Transverse colon (tissue), 4 donors: ENCODE results near the gene HRK. TPM values are rescaled to one million over a fixed set of nuclear protein-coding genes. Genes with fewer than 3 reads are reported as not detected.
A peak's percentile ranks its signal among the peaks of the same experiment; 100 is the strongest.

Experiments
- DNase-seq: peaks from one replicate; pipeline ENCODE4 v3.0.0-alpha.2; 2019
- H3K27ac ChIP-seq, 4 donors: fragments of 200-600 bp; sonication (generic); 2 replicates each; pipeline ENCODE4 v1.5.1; 2016 to 2018; ENCODE audit warnings: inconsistent platforms in 4 of 4
- H3K27me3 ChIP-seq: fragments of 200-600 bp; sonication (generic); 2 replicates; pipeline ENCODE4 v1.5.1; 2017; ENCODE audit warnings: inconsistent platforms
- H3K36me3 ChIP-seq, 4 donors: fragments of 200-600 bp; sonication (generic); 2 replicates each; pipeline ENCODE4 v1.5.1; 2017 to 2019; ENCODE audit warnings: inconsistent platforms in 4 of 4
- H3K4me1 ChIP-seq, 4 donors: fragments of 200-600 bp; sonication (generic); 2 replicates each; pipeline ENCODE4 v1.5.1; 2017 to 2020; ENCODE audit warnings: inconsistent platforms in 4 of 4
- H3K4me3 ChIP-seq, 4 donors: fragments of 200-600 bp; sonication (generic); 1 replicate in 1 of 4; 2 replicates in 3 of 4; pipeline versions ENCODE4 v1.5.1 to v1.6.1; 2017 to 2019; ENCODE audit warnings: inconsistent platforms in 4 of 4
- H3K9me3 ChIP-seq, 2 donors: fragments of 200-600 bp; sonication (generic); 2 replicates each; pipeline ENCODE4 v1.5.1; 2017 to 2019; ENCODE audit warnings: inconsistent platforms in 2 of 2
- CTCF ChIP-seq, 5 experiments: fragments of 200-600 bp in 3 of 5; fragments of 450-650 bp in 2 of 5; sonication (generic) in 3 of 5; IDR thresholded peaks; 1 replicate in 2 of 5; 2 replicates in 3 of 5; pipeline ENCODE4 v1.5.1; 2016 to 2017; ENCODE audit warnings: antibody characterized with exemption in 5 of 5, inconsistent platforms in 3 of 5, mild to moderate bottlenecking in 2 of 5, moderate library complexity in 1 of 5
- EP300 ChIP-seq: sonication (generic); formaldehyde crosslinking; IDR thresholded peaks from one replicate; pipeline ENCODE4 v1.6.1; 2017; ENCODE audit warnings: antibody characterized with exemption, low read depth
- POLR2A ChIP-seq: fragments of 450-650 bp; IDR thresholded peaks from one replicate; pipeline ENCODE4 v1.6.1; 2016; ENCODE audit warnings: antibody characterized with exemption, mild to moderate bottlenecking, moderate library complexity
- POLR2AphosphoS5 ChIP-seq, 3 donors: sonication (generic); formaldehyde crosslinking; IDR thresholded peaks; one replicate each; pipeline ENCODE4 v1.6.1; 2016; ENCODE audit warnings: antibody characterized with exemption in 3 of 3
- WGBS, 2 donors: methylation state at CpG; one replicate each; pipeline ENCODE4 v1.1.5; 2018; ENCODE audit warnings: low coverage in 1 of 2; 5-methylcytosine and 5-hydroxymethylcytosine counted together
- in situ Hi-C, 4 donors: fragments of 200-750 bp; cut with MboI; loops; one replicate each; pipeline versions ENCODE4 v1.15.0 to v1.15.1; 2017; ENCODE audit warnings: low sequenced_read_pairs in 3 of 4, low pct_ligation_motif_present in 1 of 4, low pct_unique_long_range_greater_than_20kb in 1 of 4
- intact Hi-C: fragments of 100-400 bp; cut with DNase I; formaldehyde crosslinking; loops from one replicate; pipeline ENCODE4 v1.15.1; 2023; ENCODE audit warnings: low total_unique reads
- total RNA-seq, 4 donors: library from RNA; depleted of rRNA; stranded (reverse); fragments of >200 nt; gene quantifications; one replicate each; pipeline ENCODE4 v1.1.0, GENCODE V29; 2016

Gene HRK
- total RNA-seq, 4 donors from 2014 or later: 0.48 TPM; not detected in 3

GRCh38 chr12:116881877-116882507, 751 bp upstream of the HRK start:
- Histone ChIP-seq H3K36me3 (no peaks in the 10 kb centered on the region), H3K9me3 (no peaks in the 10 kb centered on the region), H3K27ac (no peak overlapping the region), H3K4me3 (peak overlapping the region in 2 of 4 donors; percentile 23 to 49), H3K27me3 (peaks cover 80% of the 10 kb centered on the region), H3K4me1 (peaks cover 10 to 41% (median 33%) of the 10 kb centered on the region in 4 donors)
- in situ Hi-C loops (no loop called here), intact Hi-C loops (no loop called here)
- WGBS, 2 donors: 13 to 21% methylated on average over 3 to 29 of the region's 29 CpGs
- no peak for DNase-seq
- TF ChIP-seq CTCF (IDR thresholded peaks at IDR 0.05) (no peak), POLR2A (no peak), EP300 (no peak), POLR2AphosphoS5 (IDR thresholded peaks at IDR 0.05) (no peak)

- Histone ChIP-seq H3K4me3 (peak overlapping the region in 3 of 4 donors; percentile 9 to 49 (median 23)), H3K27me3 (peaks cover 91% of the 10 kb centered on the region), H3K36me3 (no peaks in the 10 kb centered on the region), H3K4me1 (peaks cover 10 to 41% (median 33%) of the 10 kb centered on the region in 4 donors), H3K27ac (no peak overlapping the region), H3K9me3 (no peaks in the 10 kb centered on the region)
- 3% methylated on average over 16 of the region's 65 CpGs; no CpG with 5 or more reads in 1 of the 2 donors for WGBS, 2 donors
- no peak for TF ChIP-seq CTCF (IDR thresholded peaks at IDR 0.05)
- DNase-seq: peak; percentile 24
- intact Hi-C loops: no loop called here
- in situ Hi-C loops: no loop called here
Observed at GRCh38 chr12:116880817-116881324, 370 bp downstream of the HRK start.

- peak overlapping the region in 2 of 4 donors; percentile 9 to 49 for H3K4me3 ChIP-seq
- peaks cover 10 to 41% (median 33%) of the 10 kb centered on the region in 4 donors for H3K4me1 ChIP-seq
- 5 to 6% methylated on average over 11 to 20 of the region's 21 CpGs for WGBS, 2 donors
- in situ Hi-C loops (no loop called here), intact Hi-C loops (no loop called here)
- no peaks in the 10 kb centered on the region for H3K9me3 ChIP-seq
- peaks cover 93% of the 10 kb centered on the region for H3K27me3 ChIP-seq
- TF ChIP-seq EP300 (no peak), POLR2A (no peak), CTCF (IDR thresholded peaks at IDR 0.05) (no peak), POLR2AphosphoS5 (IDR thresholded peaks at IDR 0.05) (no peak)
- no peak overlapping the region for H3K27ac ChIP-seq
- no peak for DNase-seq
- no peaks in the 10 kb centered on the region for H3K36me3 ChIP-seq
Observed at GRCh38 chr12:116880213-116880816, 926 bp downstream of the HRK start.

- Histone ChIP-seq H3K4me3 (peak overlapping the region in 2 of 4 donors; percentile 26 to 50), H3K9me3 (peaks cover 0 to under 1% of the 10 kb centered on the region in 2 donors), H3K27ac (no peak overlapping the region), H3K36me3 (no peaks in the 10 kb centered on the region), H3K4me1 (peaks cover 10 to 41% (median 33%) of the 10 kb centered on the region in 4 donors), H3K27me3 (peaks cover 93% of the 10 kb centered on the region)
- intact Hi-C loops: no loop called here
- TF ChIP-seq EP300: no peak
- TF ChIP-seq CTCF (IDR thresholded peaks at IDR 0.05): no peak
- no peak for TF ChIP-seq POLR2A
- no peak for TF ChIP-seq POLR2AphosphoS5 (IDR thresholded peaks at IDR 0.05)
- peak; percentile 14 for DNase-seq
- 0 to 1% methylated on average over 1 to 39 of the region's 52 CpGs for WGBS, 2 donors
- in situ Hi-C loops: no loop called here
Observed at GRCh38 chr12:116879509-116880212, 1.6 kb downstream of the HRK start.
